ENCODE measurements around the gene SPEF2.

Gene SPEF2

DNA sequence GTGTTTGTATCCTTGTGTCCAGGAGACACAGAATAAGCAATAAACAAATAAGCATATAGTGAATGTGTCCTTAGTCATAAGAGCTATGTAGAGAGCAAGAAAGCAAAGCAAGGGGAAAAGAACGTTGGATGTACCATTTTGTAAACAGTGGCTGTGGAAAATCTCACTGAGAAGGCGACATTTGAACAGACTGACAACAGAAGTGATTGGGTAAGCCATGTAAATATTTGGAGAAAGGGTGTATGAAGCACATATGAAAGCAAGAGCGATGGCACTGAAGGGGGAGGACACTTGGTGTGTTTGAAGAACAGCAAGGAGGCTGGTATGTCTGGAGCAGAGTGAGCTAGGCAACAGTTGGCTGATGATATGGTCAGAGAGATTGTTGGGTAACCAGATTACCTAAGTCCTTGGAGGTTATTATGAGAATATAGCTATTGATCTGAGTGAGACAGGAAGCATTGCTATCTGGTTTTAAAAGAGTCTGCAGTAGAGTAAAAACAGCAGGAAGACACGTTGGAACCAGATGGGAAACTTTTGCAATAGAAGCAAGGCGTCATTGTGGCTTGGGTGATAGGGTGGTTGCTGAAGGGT lies 123.6 kb downstream of the SPEF2 start:
- DNase-seq: no peak

GRCh38 chr5:35741971-35742370 lies 124.3 kb downstream of the SPEF2 start:
- DNase-seq: no peak

GRCh38 chr5:35743644-35744043 lies 126.0 kb downstream of the SPEF2 start:
- no peak for DNase-seq

- DNase-seq: no peak
Observed at GRCh38 chr5:35745193-35745592, 127.5 kb downstream of the SPEF2 start.

DNA sequence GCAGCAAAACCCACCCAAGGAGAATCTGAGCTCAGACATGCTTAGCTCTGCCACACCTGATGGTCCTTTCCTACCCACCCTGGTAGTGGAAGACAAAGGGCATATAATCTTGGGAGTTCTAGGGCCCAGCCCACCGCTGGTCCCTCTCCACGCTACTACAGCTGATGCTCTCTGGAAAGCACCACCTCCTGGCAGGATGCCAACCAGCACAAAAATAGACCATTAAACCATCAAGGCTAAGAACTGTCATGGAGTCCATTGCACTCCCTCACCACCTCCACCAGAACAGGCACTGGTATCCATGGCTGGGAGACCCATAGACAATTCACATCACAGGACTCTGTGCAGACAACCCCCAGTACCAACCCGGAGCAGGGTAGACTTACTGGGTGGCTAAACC lies 128.0 kb downstream of the SPEF2 start:
- DNase-seq: no peak

DNA sequence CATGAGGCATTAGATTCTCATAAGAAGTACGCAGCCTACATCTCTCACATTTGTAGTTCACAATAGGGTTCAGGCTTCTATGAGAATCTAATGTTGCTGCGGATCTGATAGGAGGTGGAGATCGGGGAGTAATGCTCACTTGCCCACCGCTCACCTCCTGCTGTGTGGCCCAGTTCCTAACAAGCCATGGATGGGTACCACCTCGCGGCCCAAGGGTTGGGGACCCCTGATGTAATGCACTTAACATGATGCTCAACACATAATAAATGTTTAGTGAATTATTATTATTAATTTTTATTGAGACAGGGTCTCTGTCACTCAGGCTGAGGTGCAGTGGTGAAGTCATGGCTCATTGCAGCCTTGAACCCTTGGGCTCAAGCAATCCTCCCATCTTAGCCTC lies 134.3 kb downstream of the SPEF2 start:
- DNase-seq: no peak

DNA sequence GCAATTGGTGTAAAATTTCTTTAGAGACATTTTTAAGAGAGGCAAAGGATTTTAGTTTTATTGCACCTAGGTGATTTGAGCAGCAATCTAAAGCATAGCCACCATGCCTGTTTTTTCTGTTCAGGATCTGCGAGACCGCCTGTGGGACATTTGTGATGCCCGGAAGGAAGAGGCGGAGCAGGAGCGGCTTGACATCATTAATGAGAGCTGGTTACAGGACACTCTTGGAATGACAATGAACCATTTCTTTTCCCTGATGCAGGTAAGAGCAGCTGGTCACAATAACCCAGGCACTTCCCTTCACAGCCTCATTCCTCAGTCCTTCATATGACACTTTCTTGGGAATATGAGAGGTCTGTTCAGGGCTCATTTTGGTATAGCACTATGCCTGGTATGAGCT lies 135.8 kb downstream of the SPEF2 start:
- no peak for DNase-seq

- no peak for DNase-seq
Observed at GRCh38 chr5:35754481-35754880, 136.8 kb downstream of the SPEF2 start.

GRCh38 chr5:35755966-35756365 lies 138.3 kb downstream of the SPEF2 start:
- no peak for DNase-seq

DNA sequence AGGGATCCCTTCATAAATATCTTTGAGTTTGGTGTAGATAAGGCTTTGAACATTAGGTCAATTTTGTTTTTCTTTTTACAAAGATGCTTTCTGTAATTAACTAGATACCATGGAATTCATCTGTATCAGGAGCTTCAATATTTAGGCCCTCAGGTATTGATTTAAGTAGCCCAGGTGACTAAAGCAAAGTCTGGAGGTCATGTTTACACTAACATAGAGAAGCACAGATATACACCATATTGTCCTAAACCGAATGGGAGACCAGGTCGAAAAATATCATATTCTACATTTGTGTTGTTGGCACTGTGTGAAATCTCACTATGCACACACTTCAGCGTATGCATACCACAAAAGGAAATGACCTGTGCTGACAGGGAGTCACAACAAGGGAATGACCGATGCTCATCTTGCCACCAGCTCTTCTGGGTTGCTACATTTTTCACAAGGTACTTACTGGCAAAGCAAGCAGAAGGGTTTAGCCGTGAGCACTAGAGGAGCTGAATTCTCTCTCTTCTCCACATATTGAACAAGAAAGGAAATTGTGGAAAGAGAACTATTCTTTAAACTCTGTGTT lies 140.6 kb downstream of the SPEF2 start:
- DNase-seq: no peak

DNA sequence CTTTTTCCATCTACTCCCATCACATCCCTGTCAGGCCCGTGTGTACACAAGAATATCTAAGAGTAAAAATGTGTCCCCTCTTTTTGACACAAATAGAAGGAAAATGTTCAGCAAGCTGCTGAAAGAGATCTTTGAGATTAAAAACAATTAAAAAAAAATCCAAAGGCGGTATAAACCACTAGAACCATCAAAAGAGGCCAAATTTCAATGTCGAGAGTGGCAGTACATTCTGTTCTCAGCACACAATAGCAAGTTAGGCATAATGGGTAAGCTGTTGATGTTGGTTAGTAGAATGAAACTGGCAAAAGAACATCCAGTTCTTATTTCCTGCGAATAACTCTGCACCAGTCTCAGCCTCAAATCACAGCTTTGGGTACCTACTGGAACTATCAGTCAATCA lies 143.9 kb downstream of the SPEF2 start:
- DNase-seq: no peak

- no peak for DNase-seq
Observed at GRCh38 chr5:35762368-35762767, 144.7 kb downstream of the SPEF2 start.

GRCh38 chr5:35765921-35766320 lies 148.3 kb downstream of the SPEF2 start:
- DNase-seq: no peak

GRCh38 chr5:35771300-35771699 lies 153.6 kb downstream of the SPEF2 start:
- DNase-seq: no peak

DNA sequence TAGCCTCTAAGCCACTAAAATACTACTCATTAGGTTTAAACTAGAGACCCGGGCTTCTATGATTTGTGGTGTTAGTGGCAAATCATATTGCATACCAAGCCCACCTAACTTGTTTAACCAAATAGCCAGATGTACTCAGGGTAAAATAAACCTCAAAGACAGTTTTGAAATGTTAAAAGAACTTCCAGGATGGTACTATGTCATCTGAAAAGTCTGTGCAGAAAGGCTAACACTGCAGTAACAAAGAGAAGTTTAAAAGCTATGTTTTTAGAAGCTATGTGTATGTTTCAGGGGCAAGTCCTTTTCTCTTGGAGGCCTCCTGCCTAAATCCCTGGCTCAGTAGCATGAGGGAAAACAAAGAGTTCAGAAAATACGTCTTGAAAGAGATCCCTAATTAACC lies 154.2 kb downstream of the SPEF2 start:
- no peak for DNase-seq

GRCh38 chr5:35773967-35774366 lies 156.3 kb downstream of the SPEF2 start:
- DNase-seq: no peak

DNA sequence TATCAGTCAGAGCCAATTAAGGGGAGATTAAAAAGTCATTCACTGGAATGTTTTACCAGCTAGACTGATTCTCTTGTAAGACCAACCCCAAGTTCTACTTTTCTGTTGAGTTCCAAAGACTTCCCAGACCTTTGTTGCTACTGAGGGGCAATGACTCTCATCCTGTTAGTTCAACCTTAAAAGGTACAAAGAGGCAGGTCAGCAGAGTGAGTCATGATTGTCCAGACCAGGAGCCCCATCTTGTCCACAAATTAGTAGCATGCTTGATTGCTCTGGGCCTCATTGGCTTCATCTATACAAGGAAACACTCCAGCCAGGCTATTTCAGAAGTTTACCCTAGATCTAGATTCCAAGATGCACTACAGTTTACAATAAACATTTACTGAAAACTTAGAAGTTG lies 159.1 kb downstream of the SPEF2 start:
- no peak for DNase-seq

DNA sequence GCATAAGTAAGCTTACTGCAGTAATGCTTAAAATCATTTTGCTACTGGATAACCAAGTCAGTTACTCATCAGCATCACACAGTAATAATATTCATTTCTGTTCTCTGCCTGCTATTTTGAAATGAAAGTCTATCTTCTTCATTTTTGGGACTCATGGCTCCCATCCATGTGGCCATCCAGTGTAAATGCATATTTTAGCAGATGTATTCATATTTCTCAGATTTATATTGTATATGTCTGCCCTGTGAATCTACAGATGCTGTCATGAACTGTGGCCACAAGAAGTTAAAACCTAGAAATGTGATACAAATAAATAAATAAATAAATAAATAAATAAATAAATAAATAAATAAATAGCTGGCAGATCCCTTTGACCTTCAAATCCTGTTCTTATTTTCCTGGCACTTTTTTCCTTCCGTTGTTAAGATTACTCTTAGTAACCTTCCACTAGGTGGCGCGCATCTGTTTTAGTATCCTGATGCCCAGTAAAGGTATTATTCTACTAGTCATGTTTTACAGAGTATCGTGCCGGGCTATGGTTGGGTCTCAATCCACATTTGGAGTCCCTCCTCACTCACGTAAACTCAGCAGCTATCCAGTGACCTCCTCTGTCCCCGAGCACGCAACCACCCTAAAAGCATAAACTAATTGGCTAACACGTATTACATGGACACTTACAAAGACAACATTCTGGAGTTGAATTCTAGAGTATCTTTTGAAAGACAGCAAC lies 159.9 kb downstream of the SPEF2 start:
- peak; percentile 79 to 82 for DNase-seq

DNA sequence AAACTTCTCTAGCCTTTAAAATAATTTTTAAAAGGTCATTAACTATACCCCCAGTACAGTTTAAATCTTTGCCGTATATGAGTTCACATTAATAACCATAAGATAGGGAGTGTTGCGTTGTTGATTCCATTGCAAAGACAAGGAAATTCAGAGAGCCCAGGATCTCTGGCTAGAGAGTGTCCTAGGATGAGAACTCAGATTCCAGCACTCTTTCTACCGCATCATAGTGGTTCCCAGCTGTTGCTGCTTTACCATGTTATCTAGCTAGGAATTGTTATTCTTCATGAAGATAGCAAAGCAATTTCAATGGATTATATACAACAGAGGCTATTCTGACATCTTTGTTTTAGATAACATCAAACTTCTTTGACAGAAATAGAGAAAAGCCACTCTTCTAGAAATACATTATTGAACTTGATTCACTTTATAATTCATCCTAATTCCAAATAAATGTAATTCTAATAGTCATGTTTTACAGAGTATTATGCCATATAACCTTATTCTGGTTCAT lies 160.7 kb downstream of the SPEF2 start:
- DNase-seq: no peak

- DNase-seq: peak; percentile 40 to 55
Observed at GRCh38 chr5:35780236-35780635, 162.6 kb downstream of the SPEF2 start.

GRCh38 chr5:35781181-35781790 lies 163.6 kb downstream of the SPEF2 start:
- DNase-seq: no peak

DNA sequence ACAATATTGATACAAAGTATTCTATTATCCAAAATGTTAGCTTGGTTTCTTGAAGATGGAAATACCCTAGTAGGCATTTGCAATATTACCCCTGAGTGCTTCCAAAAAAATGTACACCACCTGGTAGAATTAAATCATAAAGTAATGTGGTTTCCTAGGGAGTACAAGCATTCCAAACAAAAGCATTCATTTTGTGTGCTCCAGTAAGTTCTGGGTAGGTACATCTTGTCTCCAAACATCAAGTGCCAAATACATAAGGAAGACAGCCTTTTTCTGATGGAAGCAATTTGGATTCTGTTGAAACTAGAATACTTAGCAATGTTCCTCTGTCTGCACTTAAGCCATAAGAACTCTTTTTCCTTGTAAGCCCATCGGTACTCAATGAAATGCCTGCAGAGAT lies 165.9 kb downstream of the SPEF2 start:
- DNase-seq: no peak

- DNase-seq: peak; percentile 52 to 54
Observed at GRCh38 chr5:35785601-35786085, 168.0 kb downstream of the SPEF2 start.

GRCh38 chr5:35788724-35789123 lies 171.1 kb downstream of the SPEF2 start:
- no peak for DNase-seq

All from stimulated activated CD4-positive, alpha-beta T cell treated with anti-CD3 and anti-CD28 coated beads, Interleukin-2, amount 100 ng/mL, for 24 hours (primary cell).